ENCODE data around the gene ABO.
"Not testable (repeated sequence)": the region's sequence is repeated elsewhere in the genome, so short reads cannot be mapped to it uniquely, and the experiment has no call there.

Gene ABO

DNA sequence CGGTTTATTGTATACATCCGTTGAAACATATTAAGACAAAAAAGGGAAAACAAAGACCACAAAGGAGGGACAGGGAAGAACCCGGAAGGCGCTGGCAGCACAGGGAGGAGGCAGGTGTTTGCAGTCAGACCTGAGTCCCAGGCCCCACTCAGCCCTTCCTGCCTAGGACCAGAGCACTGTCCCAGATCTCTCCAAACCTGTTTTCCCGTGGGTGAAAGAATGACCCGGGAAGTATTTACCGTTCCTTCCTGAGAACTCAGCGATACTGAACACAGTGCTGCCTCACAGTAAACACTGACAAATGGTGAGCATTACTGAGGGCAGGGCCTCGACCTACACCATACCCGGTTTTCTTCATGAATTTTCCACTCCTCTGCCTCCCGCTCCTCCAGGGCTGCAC lies 1.2 kb downstream of the ABO start:
- Histone ChIP-seq H3K9ac (no peak overlapping the region), H3K27me3 (peaks cover 32 to 53% (median 42%) of the 10 kb centered on the region in 11 experiments), H3K9me3 (replicated peaks in 1 of 11) (peaks cover 50 to 60% (median 55%) of the 10 kb centered on the region in 11 experiments), H3K4me1 (peaks cover 0 to 7% (median 0%) of the 10 kb centered on the region in 10 experiments; a peak in 4 of 20 replicates), H3K4me2 (no peak overlapping the region), H3K27ac (no peak overlapping the region), H3K36me3 (peaks cover 0 to 3% (median 0%) of the 10 kb centered on the region in 11 experiments; a peak in 2 of 22 replicates), H4K20me1 (no peaks in the 10 kb centered on the region), H3K4me3 (no peak overlapping the region)
- TF ChIP-seq Cebpa-rat (IDR thresholded peaks at IDR 0.05): no peak

DNA sequence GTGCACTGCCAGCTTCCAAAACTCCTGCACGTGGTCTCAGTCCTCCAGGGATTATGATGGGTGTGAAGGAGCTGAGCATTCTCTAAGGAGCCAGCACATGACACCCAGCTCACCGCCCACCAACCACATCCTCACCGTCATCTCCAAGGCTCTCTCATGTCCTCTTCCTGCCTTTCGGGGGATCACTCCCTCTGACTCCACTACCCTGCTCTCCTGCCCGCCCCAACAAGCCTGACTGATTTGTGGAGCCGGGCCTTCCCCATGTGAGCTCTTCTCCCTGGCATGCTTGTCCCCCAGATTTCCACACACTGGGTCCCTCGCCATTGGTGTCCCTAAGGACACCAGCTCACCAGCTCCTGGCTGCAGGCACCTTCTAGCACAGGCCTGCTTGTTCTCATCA lies 1.9 kb downstream of the ABO start:
- Histone ChIP-seq H4K20me1 (no peaks in the 10 kb centered on the region), H3K27me3 (peaks cover 32 to 53% (median 42%) of the 10 kb centered on the region in 11 experiments), H3K9ac (no peak overlapping the region), H3K4me1 (peaks cover 0 to 7% (median 0%) of the 10 kb centered on the region in 10 experiments; a peak in 4 of 20 replicates), H3K27ac (no peak overlapping the region), H3K4me2 (peak overlapping the region in 5 of 11 experiments; percentile 5 to 41 (median 34); a peak in 8 of 22 replicates), H3K9me3 (replicated peaks in 1 of 11) (peaks cover 43 to 52% (median 48%) of the 10 kb centered on the region in 11 experiments), H3K36me3 (peaks cover 0 to under 1% (median 0%) of the 10 kb centered on the region in 11 experiments; a peak in 2 of 22 replicates), H3K4me3 (no peak overlapping the region)
- TF ChIP-seq Cebpa-rat (IDR thresholded peaks at IDR 0.05): no peak

DNA sequence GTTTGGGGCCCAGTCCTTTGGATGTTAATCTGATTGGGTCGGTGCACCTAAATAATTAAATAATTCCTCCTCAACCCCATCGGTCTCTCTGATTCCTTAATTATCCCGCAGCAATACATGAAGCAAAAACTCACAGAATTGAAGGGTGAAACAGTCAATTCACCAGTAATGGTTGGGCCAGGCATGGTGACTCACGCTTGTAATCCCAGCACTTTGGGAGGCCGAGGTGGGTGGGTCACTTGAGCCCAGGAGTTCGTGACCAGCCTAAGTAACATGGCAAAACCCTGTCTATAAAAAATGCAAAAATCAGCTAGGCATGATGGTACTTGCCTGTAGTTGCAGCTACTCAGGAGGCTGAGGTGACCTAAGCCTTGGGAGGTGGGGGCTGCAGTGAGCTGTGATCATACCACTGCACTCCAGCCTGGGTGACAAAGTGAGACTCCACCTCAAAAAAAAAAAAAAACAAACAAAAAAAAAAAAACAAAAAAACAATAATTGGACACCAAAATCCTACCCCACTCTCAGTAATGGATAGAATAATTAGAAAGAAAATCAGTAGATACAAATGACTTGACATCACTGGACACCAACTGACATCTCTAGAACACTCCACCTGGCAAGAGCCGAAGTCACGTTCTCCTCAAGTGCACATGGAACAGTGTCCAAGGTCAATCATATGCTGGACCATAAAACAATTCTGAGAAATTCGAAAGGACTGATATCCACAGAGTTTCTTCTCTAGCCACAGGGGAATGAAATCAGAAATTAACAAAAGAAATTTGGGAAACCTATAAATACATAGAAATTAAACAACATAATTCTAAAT lies 5.3 kb downstream of the ABO start:
- no peak overlapping the region for H3K27ac ChIP-seq
- no peak overlapping the region for H3K4me2 ChIP-seq
- no peaks in the 10 kb centered on the region for H3K36me3 ChIP-seq
- no peak for TF ChIP-seq Cebpa-rat (IDR thresholded peaks at IDR 0.05)
- H3K27me3 ChIP-seq: peaks cover 14 to 26% (median 19%) of the 10 kb centered on the region in 11 experiments
- H3K4me1 ChIP-seq: peaks cover 0 to 7% (median 0%) of the 10 kb centered on the region in 10 experiments; a peak in 4 of 20 replicates
- peaks cover 11 to 20% (median 16%) of the 10 kb centered on the region in 11 experiments for H3K9me3 ChIP-seq (replicated peaks in 1 of 11)
- H4K20me1 ChIP-seq: no peaks in the 10 kb centered on the region
- H3K9ac ChIP-seq: no peak overlapping the region
- no peak overlapping the region for H3K4me3 ChIP-seq

DNA sequence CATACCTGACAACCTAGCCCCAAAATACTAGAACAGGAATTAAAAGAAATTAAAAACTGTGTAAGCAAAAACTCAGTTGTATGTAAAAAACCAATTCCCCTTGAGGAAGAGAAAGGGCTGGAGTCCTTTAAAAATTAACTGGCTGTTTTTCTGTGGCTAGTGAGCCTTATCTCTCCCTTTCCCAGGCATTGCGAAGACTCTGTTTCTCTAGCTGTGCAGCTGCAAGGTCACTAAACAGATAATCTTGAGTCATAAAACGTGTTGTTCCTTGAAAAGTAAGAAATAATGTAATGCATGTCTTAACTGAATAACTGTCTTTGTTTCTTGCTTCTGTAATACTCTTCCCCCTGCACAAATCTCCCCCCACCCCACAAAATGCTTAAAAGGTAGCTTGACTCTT lies 5.9 kb downstream of the ABO start:
- H3K27me3 ChIP-seq: peaks cover 8 to 20% (median 13%) of the 10 kb centered on the region in 11 experiments

DNA sequence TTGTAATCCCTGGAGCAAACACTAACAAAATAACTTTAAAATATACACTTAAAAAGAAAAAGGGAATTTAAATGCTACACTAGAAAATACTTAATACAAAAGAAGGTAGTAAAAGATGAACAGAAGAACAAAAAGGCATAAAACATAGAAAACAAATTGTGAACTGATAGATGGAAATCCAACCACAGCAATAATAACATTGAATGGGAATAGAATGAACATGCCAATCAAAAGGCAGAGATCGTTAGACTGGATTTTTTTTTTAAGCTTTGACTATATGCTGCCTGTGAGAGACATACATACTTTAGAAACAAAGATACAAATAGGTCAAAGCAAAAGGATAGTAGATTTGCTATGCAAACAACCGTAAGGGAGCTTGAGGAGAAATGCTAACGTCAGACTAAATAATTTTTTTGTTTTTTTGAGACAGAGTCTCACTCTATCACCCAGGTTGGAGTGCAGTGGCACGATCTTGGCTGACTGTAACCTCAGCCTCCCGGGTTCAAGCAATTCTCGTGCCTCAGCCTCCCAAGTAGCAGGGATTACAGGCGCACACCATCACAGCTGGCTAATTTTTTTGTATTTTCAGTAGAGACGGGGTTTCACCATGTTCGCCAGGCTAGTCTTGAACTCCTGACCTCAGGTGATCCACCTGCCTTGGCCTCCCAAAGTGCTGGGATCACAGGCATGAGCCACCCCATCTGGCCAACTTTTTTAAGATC lies 6.5 kb downstream of the ABO start:
- Histone ChIP-seq H3K36me3 (no peaks in the 10 kb centered on the region), H3K9me3 (replicated peaks in 1 of 11) (peaks cover 0 to 7% (median 4%) of the 10 kb centered on the region in 11 experiments; a peak in 10 of 22 replicates), H3K4me1 (peaks cover 0 to 7% (median 0%) of the 10 kb centered on the region in 10 experiments; a peak in 4 of 20 replicates), H3K27ac (no peak overlapping the region), H3K4me2 (no peak overlapping the region), H3K9ac (no peak overlapping the region), H4K20me1 (no peaks in the 10 kb centered on the region), H3K27me3 (peaks cover 1 to 13% (median 6%) of the 10 kb centered on the region in 11 experiments; a peak in 18 of 22 replicates), H3K4me3 (no peak overlapping the region)
- TF ChIP-seq Cebpa-rat (IDR thresholded peaks at IDR 0.05): no peak

More for the DNA sequence above, 5.9 kb downstream of the ABO start:
- not testable (repeated sequence) for H3K27ac ChIP-seq, H3K9ac ChIP-seq, H4K20me1 ChIP-seq, H3K4me2 ChIP-seq, H3K36me3 ChIP-seq, H3K4me1 ChIP-seq, H3K4me3 ChIP-seq
- peaks cover 5 to 14% (median 10%) of the 10 kb centered on the region in 11 experiments; a peak in 21 of 22 replicates for H3K9me3 ChIP-seq (replicated peaks in 1 of 11)

DNA sequence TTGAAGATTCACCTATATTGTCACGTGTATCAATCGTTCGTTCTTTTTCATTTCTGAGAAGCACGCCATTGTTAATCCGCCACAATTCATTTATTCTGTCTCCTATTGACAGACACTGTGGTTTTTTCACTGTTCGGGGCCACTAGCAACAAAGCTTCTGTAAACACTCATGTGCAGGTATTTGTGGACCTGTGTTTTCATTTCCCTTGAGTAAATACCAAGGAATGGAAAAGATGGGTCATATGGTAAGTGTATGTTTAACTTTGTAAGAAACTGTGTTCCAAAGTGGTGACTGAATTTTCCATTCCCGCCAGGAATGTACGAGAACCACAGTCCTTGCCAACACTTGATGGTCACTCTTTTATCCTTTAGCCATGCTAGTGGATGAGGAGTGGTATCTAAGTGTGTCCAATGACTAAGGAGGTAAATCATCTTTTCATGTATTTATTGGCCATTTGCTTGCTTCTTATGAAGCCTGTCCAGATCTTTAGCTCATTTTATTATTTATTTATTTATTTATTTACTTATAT lies 10.7 kb downstream of the ABO start:
- no peak overlapping the region for H3K4me3 ChIP-seq
- no peak overlapping the region for H3K9ac ChIP-seq
- TF ChIP-seq Cebpa-rat (IDR thresholded peaks at IDR 0.05): no peak
- H4K20me1 ChIP-seq: no peaks in the 10 kb centered on the region
- no peak overlapping the region for H3K27ac ChIP-seq
- no peaks in the 10 kb centered on the region for H3K4me1 ChIP-seq
- no peaks in the 10 kb centered on the region for H3K27me3 ChIP-seq
- H3K36me3 ChIP-seq: no peaks in the 10 kb centered on the region
- H3K9me3 ChIP-seq (replicated peaks in 1 of 11): no peaks in the 10 kb centered on the region
- no peak overlapping the region for H3K4me2 ChIP-seq

DNA sequence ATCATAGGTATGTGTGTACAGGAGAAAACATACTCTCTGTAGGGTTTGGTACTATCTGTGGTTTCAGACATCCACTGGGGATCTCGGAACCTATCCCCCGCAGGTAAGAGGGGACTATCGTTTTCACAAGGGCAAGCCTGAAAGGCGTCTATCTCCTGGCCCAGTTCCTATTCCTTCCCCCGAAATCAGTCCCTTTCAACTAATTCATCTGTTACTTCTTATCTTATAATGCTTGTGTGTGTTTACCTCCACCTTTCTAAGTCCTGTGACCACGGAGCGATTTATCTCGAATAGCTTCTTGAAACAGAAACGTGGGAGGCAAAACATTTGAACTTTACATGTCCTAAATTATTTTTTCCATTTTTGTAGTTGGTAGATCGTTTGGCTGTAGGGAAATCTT lies 11.4 kb downstream of the ABO start:
- H3K4me3 ChIP-seq: no peak overlapping the region
- H3K9me3 ChIP-seq (replicated peaks in 1 of 11): no peaks in the 10 kb centered on the region
- H3K9ac ChIP-seq: no peak overlapping the region
- TF ChIP-seq Cebpa-rat (IDR thresholded peaks at IDR 0.05): no peak
- no peaks in the 10 kb centered on the region for H3K36me3 ChIP-seq
- H3K27ac ChIP-seq: no peak overlapping the region
- H3K27me3 ChIP-seq: no peaks in the 10 kb centered on the region
- no peaks in the 10 kb centered on the region for H4K20me1 ChIP-seq
- H3K4me1 ChIP-seq: no peaks in the 10 kb centered on the region
- no peak overlapping the region for H3K4me2 ChIP-seq

DNA sequence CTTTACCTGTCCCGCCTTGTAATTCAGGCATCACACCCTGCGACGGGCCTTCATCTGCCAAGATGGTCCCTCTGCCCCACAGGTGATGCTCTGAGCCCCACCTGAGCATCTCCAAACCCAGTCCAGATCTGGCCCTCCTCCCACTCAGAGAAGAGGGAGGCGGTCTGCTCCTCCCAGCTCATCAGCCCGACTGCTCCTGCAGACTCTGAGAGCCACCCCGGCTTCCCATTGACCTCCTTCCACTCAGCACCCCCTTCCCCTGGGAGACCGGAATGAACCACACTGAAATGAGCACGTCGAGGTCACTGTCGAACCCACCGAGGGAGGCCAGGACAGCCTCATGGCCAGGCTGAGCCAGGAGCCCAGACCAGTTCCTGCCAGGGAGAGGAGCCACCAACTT lies 12.8 kb downstream of the ABO start:
- H3K27me3 ChIP-seq: no peaks in the 10 kb centered on the region
- no peaks in the 10 kb centered on the region for H4K20me1 ChIP-seq
- no peak for TF ChIP-seq Cebpa-rat (IDR thresholded peaks at IDR 0.05)
- no peaks in the 10 kb centered on the region for H3K9me3 ChIP-seq (replicated peaks in 1 of 11)
- H3K4me2 ChIP-seq: no peak overlapping the region
- H3K36me3 ChIP-seq: no peaks in the 10 kb centered on the region
- H3K27ac ChIP-seq: no peak overlapping the region
- no peak overlapping the region for H3K9ac ChIP-seq
- no peak overlapping the region for H3K4me3 ChIP-seq
- H3K4me1 ChIP-seq: peaks cover 0 to under 1% (median 0%) of the 10 kb centered on the region in 10 experiments; a peak in 2 of 20 replicates

DNA sequence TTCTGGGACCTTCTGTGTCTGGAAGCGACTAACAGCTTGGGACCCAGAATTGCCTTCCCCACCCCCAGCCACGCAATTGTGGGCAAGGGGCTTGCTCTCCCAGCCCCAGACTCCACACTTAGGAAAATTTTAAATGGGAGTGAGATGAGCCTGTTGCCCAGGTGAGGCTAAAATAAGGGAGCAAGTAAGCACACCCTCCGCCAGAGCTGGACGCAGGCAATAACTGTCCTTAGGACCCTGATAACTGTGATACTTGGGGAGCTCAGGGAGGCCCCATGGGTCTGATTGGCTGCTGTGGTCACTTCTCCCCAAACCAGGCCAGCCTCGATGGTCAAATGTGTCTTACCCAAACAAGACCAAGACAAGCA lies 13.3 kb downstream of the ABO start:
- no peaks in the 10 kb centered on the region for H3K27me3 ChIP-seq
- H3K27ac ChIP-seq: no peak overlapping the region
- no peak overlapping the region for H3K4me2 ChIP-seq
- no peaks in the 10 kb centered on the region for H3K9me3 ChIP-seq (replicated peaks in 1 of 11)
- H3K36me3 ChIP-seq: no peaks in the 10 kb centered on the region
- peaks cover 0 to 6% (median 0%) of the 10 kb centered on the region in 10 experiments; a peak in 6 of 20 replicates for H3K4me1 ChIP-seq
- H4K20me1 ChIP-seq: no peaks in the 10 kb centered on the region
- TF ChIP-seq Cebpa-rat (IDR thresholded peaks at IDR 0.05): no peak
- no peak overlapping the region for H3K9ac ChIP-seq
- no peak overlapping the region for H3K4me3 ChIP-seq
